K562 (cell line): ENCODE measurements around the gene CES5A. TPM values are rescaled to one million over a fixed set of nuclear protein-coding genes. Genes with fewer than 3 reads are reported as not detected.

ENCODE experiments used
- ATAC-seq: fragments of 200-7000 bp; cut with Tn5 transposase; 3 replicates; pipeline ENCODE4 v1.9.1; 2020; ENCODE audit warnings: moderate library complexity
- BruUV-seq: library from RNA; stranded (reverse); fragments of 400-500 nt; replicated peaks from 2 replicates; lab custom pipeline; 2021; lab: Mats Ljungman, UMichigan
- CTCF ChIA-PET: fragments of 300-600 bp; formaldehyde crosslinking; extraction: SDS; loops from one replicate; lab custom pipeline; 2021; ENCODE audit warnings: low intra/inter-chr PET ratio; lab: Yijun Ruan, JAX
- POLR2A ChIA-PET: fragments of 300-600, 350-650 bp; sonication (Branson Sonifier 250); formaldehyde crosslinking; extraction: SDS; loops from one replicate; lab custom pipeline; 2021; ENCODE audit warnings: antibody characterized with exemption, inconsistent platforms; lab: Yijun Ruan, JAX
- DNase-seq, 4 experiments: peaks; one replicate each; pipeline versions ENCODE4 v3.0.0 to v3.0.0-alpha.2; 2011 to 2018; ENCODE audit warnings: low spot score in 3 of 4, mixed read lengths in 3 of 4; ENCODE audit errors: extremely low read depth in 1 of 4
- FAIRE-seq: peaks from 2 replicates; lab custom pipeline; 2011; peaks lifted over from hg19 to GRCh38; lab: Jason Lieb, UNC
- H2AFZ ChIP-seq: 2 replicates; pipeline ENCODE4 v1.6.0; 2011; ENCODE audit warnings: low read depth, low read length, control low read depth, inconsistent platforms
- H3K27ac ChIP-seq: fragments of 200-600 bp; 3 replicates; pipeline ENCODE4 v1.8.0; 2011; ENCODE audit warnings: low read depth, mild to moderate bottlenecking, control low read depth, inconsistent platforms, low read length, moderate library complexity, mixed read lengths; ENCODE audit errors: extremely low read depth
- H3K27me3 ChIP-seq, 2 experiments: fragments of 300-600 bp in 1 of 2; 2 replicates in 1 of 2; 3 replicates in 1 of 2; pipeline versions ENCODE4 v1.6.0 to v1.8.0; 2011; ENCODE audit warnings: inconsistent platforms in 2 of 2, low read length in 2 of 2, mild to moderate bottlenecking in 1 of 2, mixed read lengths in 1 of 2, moderate library complexity in 1 of 2; ENCODE audit not compliant: control insufficient read depth in 2 of 2, insufficient read depth in 2 of 2
- H3K36me3 ChIP-seq: fragments of 300-600 bp; 3 replicates; pipeline ENCODE4 v1.8.0; 2011; ENCODE audit warnings: mild to moderate bottlenecking, low read length, inconsistent platforms; ENCODE audit not compliant: control insufficient read depth, insufficient read depth
- H3K4me1 ChIP-seq, 2 experiments: fragments of 200-600 bp in 1 of 2; replicated peaks in 1 of 2; 2 replicates in 1 of 2; 3 replicates in 1 of 2; pipeline versions ENCODE4 v1.5.1 to v1.8.0; 2011; ENCODE audit warnings: inconsistent platforms in 2 of 2, low read length in 2 of 2, mild to moderate bottlenecking in 1 of 2, mixed read lengths in 1 of 2, moderate library complexity in 1 of 2; ENCODE audit not compliant: control insufficient read depth in 2 of 2, insufficient read depth in 2 of 2
- H3K4me2 ChIP-seq: 2 replicates; pipeline ENCODE4 v1.6.1; 2011; ENCODE audit warnings: low read length, control low read depth, inconsistent platforms, mixed read lengths; ENCODE audit not compliant: insufficient read depth
- H3K4me3 ChIP-seq: fragments of 200-600 bp; sonication (generic), shearing (Covaris generic); 2 replicates; pipeline ENCODE4 v1.5.1; 2016; ENCODE audit warnings: control low read depth, inconsistent platforms
- H3K79me2 ChIP-seq: fragments of 200-600 bp; 3 replicates; pipeline ENCODE4 v1.8.0; 2011; ENCODE audit warnings: low read length, inconsistent platforms; ENCODE audit not compliant: control insufficient read depth, insufficient read depth
- H3K9ac ChIP-seq, 2 experiments: 2 replicates each; pipeline versions ENCODE4 v1.6.0 to v1.6.1; 2011; ENCODE audit warnings: low read depth in 2 of 2, low read length in 2 of 2, control low read depth in 1 of 2, inconsistent platforms in 1 of 2, mild to moderate bottlenecking in 1 of 2, mixed read lengths in 1 of 2; ENCODE audit not compliant: insufficient read depth in 1 of 2
- H3K9me1 ChIP-seq: one replicate; pipeline ENCODE4 v1.6.0; 2011; ENCODE audit warnings: inconsistent platforms, mild to moderate bottlenecking, low read length, moderate library complexity; ENCODE audit not compliant: control insufficient read depth, insufficient read depth
- H3K9me3 ChIP-seq: replicated peaks from 2 replicates; pipeline ENCODE4 v1.5.1; 2011; ENCODE audit warnings: low read depth, low read length, inconsistent platforms; ENCODE audit not compliant: control insufficient read depth, insufficient read depth
- H4K20me1 ChIP-seq: replicated peaks from 2 replicates; pipeline ENCODE4 v1.6.1; 2011; ENCODE audit warnings: low read length, inconsistent platforms, mixed read lengths; ENCODE audit not compliant: control insufficient read depth, insufficient read depth
- CBFB ChIP-seq: sonication (generic); formaldehyde crosslinking; IDR thresholded peaks from 2 replicates; pipeline ENCODE4 v1.4.0; 2020; ENCODE audit warnings: mild to moderate bottlenecking, missing genetic modification reagents
- CHCHD3 ChIP-seq: fragments of 250-450 bp; sonication (Bioruptor Pico); IDR thresholded peaks from 2 replicates; pipeline ENCODE4 v2.1.2; 2022; ENCODE audit warnings: mild to moderate bottlenecking
- NFATC3 ChIP-seq: fragments of 450-650 bp; IDR thresholded peaks from 2 replicates; pipeline ENCODE4 v1.6.1; 2017; ENCODE audit warnings: mild to moderate bottlenecking
- NR3C1 ChIP-seq: sonication (generic); formaldehyde crosslinking; IDR thresholded peaks from 2 replicates; pipeline ENCODE4 v1.8.1; 2022; ENCODE audit warnings: missing genetic modification reagents
- RAD21 ChIP-seq, 2 experiments: fragments of 250-450 bp in 1 of 2; fragments of 450-650 bp in 1 of 2; sonication (Bioruptor Pico) in 1 of 2; formaldehyde crosslinking in 1 of 2; IDR thresholded peaks in 1 of 2; conservative IDR thresholded peaks in 1 of 2; 2 replicates each; pipeline versions ENCODE4 v1.4.0 to v1.8.0; 2020 to 2022; ENCODE audit warnings: mild to moderate bottlenecking in 2 of 2, moderate library complexity in 1 of 2
- TARDBP ChIP-seq: fragments of 450-650 bp; IDR thresholded peaks from 2 replicates; pipeline ENCODE4 v1.6.1; 2016
- TCF7L2 ChIP-seq: fragments of 150-350 bp; IDR thresholded peaks from 2 replicates; pipeline ENCODE4 v1.6.1; 2016; ENCODE audit warnings: low read depth, mild to moderate bottlenecking, low read length, moderate library complexity
- TRIM24 ChIP-seq, 2 experiments: fragments of 450-650 bp; IDR thresholded peaks; 2 replicates each; pipeline ENCODE4 v1.6.1; 2016
- ZNF436 ChIP-seq: fragments of 250-450, 450-650 bp; sonication (Bioruptor Pico); formaldehyde crosslinking; IDR thresholded peaks from 2 replicates; pipeline ENCODE4 v1.7.0; 2020; ENCODE audit warnings: mild to moderate bottlenecking
- ZNF444 ChIP-seq: fragments of 250-450 bp; sonication (Bioruptor Pico); IDR thresholded peaks from 2 replicates; pipeline ENCODE4 v1.4.0; 2020; ENCODE audit warnings: mild to moderate bottlenecking, moderate library complexity
- ZNF589 ChIP-seq: fragments of 200-800 bp; sonication (Bioruptor generic); IDR thresholded peaks from 2 replicates; pipeline ENCODE4 v1.6.1; 2016; ENCODE audit warnings: low read depth, missing genetic modification characterization, missing compliant biosample characterization
- ZNF717 ChIP-seq: fragments of 250-450 bp; sonication (Bioruptor Pico); IDR thresholded peaks from 2 replicates; pipeline ENCODE4 v1.5.0; 2021
- ZZZ3 ChIP-seq: fragments of 450-650 bp; IDR thresholded peaks from 2 replicates; pipeline ENCODE4 v1.6.1; 2016; ENCODE audit warnings: antibody characterized with exemption, mild to moderate bottlenecking, moderate library complexity
- WGBS: fragments of 100-300 bp; shearing (Covaris generic); methylation state at CpG from one replicate; pipeline ENCODE4 v1.1.6; 2016; ENCODE audit warnings: low coverage, mixed read lengths; ENCODE audit not compliant: insufficient coverage; ENCODE audit errors: missing lambda C conversion rate; 5-methylcytosine and 5-hydroxymethylcytosine counted together
- in situ Hi-C: fragments of 300-500 bp; cut with MboI; formaldehyde crosslinking; loops from 4 replicates; pipeline ENCODE4 v1.15.0; 2018; ENCODE audit warnings: inconsistent platforms, mixed read lengths
- intact Hi-C: fragments of 100-400 bp; cut with micrococcal nuclease; formaldehyde crosslinking; loops from 2 replicates; pipeline ENCODE4 v1.14.2; 2022
- polyA plus RNA-seq, 8 experiments: library from polyadenylated mRNA; depleted of rRNA in 4 of 8; stranded (reverse) in 5 of 8; unstranded in 3 of 8; fragments of >200 nt; fragmentation: Nextera tagmentation in 2 of 8; fragmentation: Illumina TruSeq in 1 of 8; extraction: Ambion mirVana in 2 of 8; extraction: Trizol in 1 of 8; gene quantifications; 2 replicates each; pipeline versions ENCODE4 v1.2.1 to v1.2.3, GENCODE V29; 2011 to 2014; ENCODE audit warnings: inconsistent platforms in 1 of 8, missing spikeins in 1 of 8
- total RNA-seq, 7 experiments: library from RNA; depleted of rRNA in 6 of 7; stranded (reverse); fragments of >200 nt in 6 of 7; fragmentation: Illumina TruSeq in 2 of 7; extraction: Trizol in 2 of 7; gene quantifications; 2 replicates each; pipeline versions ENCODE4 v1.2.1 to v1.2.3, GENCODE V29; 2011 to 2021; ENCODE audit warnings: low replicate concordance in 1 of 7
- TF ChIP-seq, protein P1 (sequence below): fragments of 250-450 bp; sonication (Bioruptor Pico); IDR thresholded peaks from 2 replicates; pipeline ENCODE4 v1.4.0; 2020; ENCODE audit warnings: borderline replicate concordance
- TF ChIP-seq, protein P2 (sequence below): IDR thresholded peaks from 2 replicates; pipeline ENCODE4 v1.6.1; 2011; ENCODE audit not compliant: insufficient read length; ENCODE audit errors: extremely low read depth
- TF ChIP-seq, protein P3 (sequence below): fragments of 250-450 bp; sonication (Bioruptor Pico); IDR thresholded peaks from 2 replicates; pipeline ENCODE4 v1.5.0; 2020; ENCODE audit warnings: mild to moderate bottlenecking
- TF ChIP-seq, protein P4 (sequence below): fragments of 250-450 bp; sonication (Bioruptor Pico); IDR thresholded peaks from 2 replicates; pipeline ENCODE4 v1.8.0; 2021; ENCODE audit warnings: borderline replicate concordance, mild to moderate bottlenecking, moderate library complexity; ENCODE audit not compliant: poor library complexity, severe bottlenecking
- TF ChIP-seq, protein P5 (sequence below): sonication (generic); IDR thresholded peaks from 2 replicates; pipeline ENCODE4 v1.6.1; 2016

The CES5A gene
- total and polyA plus RNA-seq, 9 of the 15 experiments (the other 6 are each of a cell fraction or from before 2014, with no cell fraction given), result 0.07 to 0.17 (median 0.15) TPM; not detected in 4

DNA sequence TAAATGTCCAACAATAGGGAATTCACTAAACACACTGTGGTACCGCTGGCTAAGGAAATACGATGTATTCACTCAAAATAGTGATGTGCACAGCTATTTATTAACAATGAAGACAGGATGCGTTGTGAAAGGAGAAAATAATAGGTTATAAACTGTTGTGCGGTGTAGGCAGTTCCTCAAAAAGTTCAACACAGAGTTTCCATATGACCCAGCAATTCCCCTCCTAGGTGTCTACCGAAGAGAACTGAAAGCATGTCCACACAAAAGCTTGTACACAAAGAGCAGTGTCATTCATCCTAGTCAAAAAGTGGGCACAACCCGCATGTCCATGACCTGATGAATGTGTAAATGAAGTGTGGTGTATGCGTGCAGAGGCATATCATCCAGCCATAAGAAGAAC is 41.1 kb downstream of the CES5A start:
- Histone ChIP-seq H3K79me2 (no peaks in the 10 kb centered on the region), H3K27ac (no peak overlapping the region), H2AFZ (no peak overlapping the region), H3K4me1 (peaks cover 0 to 6% of the 10 kb centered on the region in 2 experiments; a peak in 1 of 5 replicates), H3K4me2 (no peak overlapping the region), H3K4me3 (no peak overlapping the region), H4K20me1 (no peaks in the 10 kb centered on the region), H3K36me3 (no peaks in the 10 kb centered on the region), H3K9me3 (no peaks in the 10 kb centered on the region), H3K9ac (no peak overlapping the region), H3K9me1 (no peaks in the 10 kb centered on the region), H3K27me3 (peaks cover 5 to 16% of the 10 kb centered on the region in 2 experiments; a peak in 4 of 5 replicates)
- DNase-seq (no peak), ATAC-seq (no peak), FAIRE-seq (no peak)
- POLR2A ChIA-PET, result no interaction called here
- CTCF ChIA-PET, result no interaction called here
- in situ Hi-C loops, result loop anchor here (5.0 kb wide), 1 partner anchor 72 kb away; no protein-coding TSS in a partner anchor
- WGBS, result 4% methylated on average over 7 of the region's 7 CpGs
- intact Hi-C loops, result no loop called here
- BruUV-seq, result no TSS peak
- TF ChIP-seq ZNF717 (CRISPR knock-in tag) (no peak), TCF7L2 (no peak), NR3C1 (no peak), TRIM24 (IDR thresholded peaks at IDR 0.05) (no peak), CBFB (no peak), ZZZ3 (no peak), TARDBP (no peak), CHCHD3 (CRISPR knock-in tag) (no peak), RAD21 (CRISPR knock-in tag; conservative IDR thresholded peaks at IDR 0.05 in 1 of 2, IDR thresholded peaks at IDR 0.05 in 1 of 2) (no peak), ZNF436 (CRISPR knock-in tag) (no peak), ZNF589 (CRISPR knock-in tag) (no peak), NFATC3 (no peak), ZNF444 (CRISPR knock-in tag) (no peak)
- TF ChIP-seq, protein P1, sequence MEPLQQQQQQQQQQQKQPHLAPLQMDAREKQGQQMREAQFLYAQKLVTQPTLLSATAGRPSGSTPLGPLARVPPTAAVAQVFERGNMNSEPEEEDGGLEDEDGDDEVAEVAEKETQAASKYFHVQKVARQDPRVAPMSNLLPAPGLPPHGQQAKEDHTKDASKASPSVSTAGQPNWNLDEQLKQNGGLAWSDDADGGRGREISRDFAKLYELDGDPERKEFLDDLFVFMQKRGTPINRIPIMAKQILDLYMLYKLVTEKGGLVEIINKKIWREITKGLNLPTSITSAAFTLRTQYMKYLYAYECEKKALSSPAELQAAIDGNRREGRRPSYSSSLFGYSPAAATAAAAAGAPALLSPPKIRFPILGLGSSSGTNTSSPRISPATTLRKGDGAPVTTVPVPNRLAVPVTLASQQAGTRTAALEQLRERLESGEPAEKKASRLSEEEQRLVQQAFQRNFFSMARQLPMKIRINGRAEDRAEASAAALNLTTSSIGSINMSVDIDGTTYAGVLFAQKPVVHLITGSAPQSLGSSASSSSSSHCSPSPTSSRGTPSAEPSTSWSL (CRISPR knock-in tag), result no peak
- TF ChIP-seq, protein P2, sequence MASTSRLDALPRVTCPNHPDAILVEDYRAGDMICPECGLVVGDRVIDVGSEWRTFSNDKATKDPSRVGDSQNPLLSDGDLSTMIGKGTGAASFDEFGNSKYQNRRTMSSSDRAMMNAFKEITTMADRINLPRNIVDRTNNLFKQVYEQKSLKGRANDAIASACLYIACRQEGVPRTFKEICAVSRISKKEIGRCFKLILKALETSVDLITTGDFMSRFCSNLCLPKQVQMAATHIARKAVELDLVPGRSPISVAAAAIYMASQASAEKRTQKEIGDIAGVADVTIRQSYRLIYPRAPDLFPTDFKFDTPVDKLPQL, result no peak
- TF ChIP-seq, protein P3, sequence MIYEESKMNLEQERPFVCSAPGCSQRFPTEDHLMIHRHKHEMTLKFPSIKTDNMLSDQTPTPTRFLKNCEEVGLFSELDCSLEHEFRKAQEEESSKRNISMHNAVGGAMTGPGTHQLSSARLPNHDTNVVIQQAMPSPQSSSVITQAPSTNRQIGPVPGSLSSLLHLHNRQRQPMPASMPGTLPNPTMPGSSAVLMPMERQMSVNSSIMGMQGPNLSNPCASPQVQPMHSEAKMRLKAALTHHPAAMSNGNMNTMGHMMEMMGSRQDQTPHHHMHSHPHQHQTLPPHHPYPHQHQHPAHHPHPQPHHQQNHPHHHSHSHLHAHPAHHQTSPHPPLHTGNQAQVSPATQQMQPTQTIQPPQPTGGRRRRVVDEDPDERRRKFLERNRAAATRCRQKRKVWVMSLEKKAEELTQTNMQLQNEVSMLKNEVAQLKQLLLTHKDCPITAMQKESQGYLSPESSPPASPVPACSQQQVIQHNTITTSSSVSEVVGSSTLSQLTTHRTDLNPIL, result no peak
- TF ChIP-seq, protein P4, sequence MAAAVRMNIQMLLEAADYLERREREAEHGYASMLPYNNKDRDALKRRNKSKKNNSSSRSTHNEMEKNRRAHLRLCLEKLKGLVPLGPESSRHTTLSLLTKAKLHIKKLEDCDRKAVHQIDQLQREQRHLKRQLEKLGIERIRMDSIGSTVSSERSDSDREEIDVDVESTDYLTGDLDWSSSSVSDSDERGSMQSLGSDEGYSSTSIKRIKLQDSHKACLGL (CRISPR knock-in tag), result no peak
- TF ChIP-seq, protein P5, sequence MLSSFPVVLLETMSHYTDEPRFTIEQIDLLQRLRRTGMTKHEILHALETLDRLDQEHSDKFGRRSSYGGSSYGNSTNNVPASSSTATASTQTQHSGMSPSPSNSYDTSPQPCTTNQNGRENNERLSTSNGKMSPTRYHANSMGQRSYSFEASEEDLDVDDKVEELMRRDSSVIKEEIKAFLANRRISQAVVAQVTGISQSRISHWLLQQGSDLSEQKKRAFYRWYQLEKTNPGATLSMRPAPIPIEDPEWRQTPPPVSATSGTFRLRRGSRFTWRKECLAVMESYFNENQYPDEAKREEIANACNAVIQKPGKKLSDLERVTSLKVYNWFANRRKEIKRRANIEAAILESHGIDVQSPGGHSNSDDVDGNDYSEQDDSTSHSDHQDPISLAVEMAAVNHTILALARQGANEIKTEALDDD, result no peak
